Kidney tubule cell (primary cell): ENCODE data around the gene ZNF860.
"Not testable (repeated sequence)": the region's sequence is repeated elsewhere in the genome, so short reads cannot be mapped to it uniquely, and the experiment has no call there.

ENCODE experiments used
- DNase-seq: peaks from one replicate; pipeline ENCODE4 v3.0.0-alpha.2; 2018; ENCODE audit warnings: low spot score

Gene ZNF860

DNA sequence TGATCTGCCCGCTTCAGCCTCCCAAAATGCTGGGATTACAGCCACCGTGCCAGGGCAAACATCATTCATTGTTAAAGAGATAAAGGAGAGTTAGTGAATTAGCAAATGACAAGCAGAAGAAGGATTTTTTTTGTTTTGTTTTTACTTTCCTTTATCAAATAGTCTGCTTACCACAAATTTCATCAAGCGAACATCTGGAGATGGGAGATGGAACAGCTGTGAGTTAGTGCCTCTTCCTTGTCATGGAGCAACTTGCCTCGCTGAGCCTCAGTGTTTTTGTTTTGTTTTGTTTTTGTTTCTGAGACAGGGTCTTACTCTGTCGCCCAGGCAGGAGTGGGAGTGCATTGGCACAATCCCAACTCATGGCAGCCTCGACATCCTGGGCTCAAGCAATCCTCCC is 15.9 kb downstream of the ZNF860 start:
- no peak for DNase-seq

DNA sequence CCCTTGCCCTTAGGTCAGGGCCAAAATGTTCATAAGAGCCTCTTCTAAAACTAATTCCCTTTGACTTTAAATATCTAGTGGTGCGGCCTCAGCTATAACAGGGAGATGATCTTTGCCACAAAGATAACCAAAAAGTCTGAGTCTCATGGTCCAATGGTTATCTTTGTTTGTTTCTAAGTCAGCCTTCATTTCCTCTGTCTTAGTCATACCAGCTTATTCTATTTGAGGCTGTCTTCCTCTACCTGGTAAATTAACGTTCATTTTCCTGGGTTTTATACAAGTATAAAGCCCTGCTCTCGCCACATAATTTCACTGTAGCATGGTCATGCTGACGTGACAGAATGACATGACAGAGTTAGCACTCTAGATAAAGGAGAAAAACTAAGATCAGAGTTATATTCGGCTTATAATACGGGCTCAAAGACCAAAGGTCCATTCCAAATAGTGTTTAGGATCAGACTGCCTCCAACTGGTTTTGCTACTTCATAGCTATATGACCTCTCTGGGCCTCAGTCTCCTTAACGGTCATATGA is 18.4 kb downstream of the ZNF860 start:
- DNase-seq: peak; percentile 39

DNA sequence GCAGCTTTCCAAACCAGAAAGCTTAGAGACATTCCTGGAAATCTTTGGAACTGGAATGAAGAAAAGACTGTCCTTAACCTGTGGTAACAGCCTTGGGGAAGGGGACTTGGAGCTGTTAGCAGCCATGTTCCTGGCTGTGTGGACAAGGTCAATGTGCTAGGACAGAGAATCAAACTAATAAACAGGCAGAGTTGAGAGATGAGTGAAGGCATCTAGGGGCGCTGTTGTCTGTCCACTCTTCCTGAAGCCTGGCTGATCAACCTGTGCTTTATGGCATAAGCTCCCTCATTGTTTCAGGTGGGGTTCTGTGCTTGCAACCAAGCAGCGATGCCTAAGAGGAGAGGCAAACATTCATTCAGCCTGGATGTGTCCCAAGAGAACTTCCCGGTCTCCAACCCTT is 19.3 kb downstream of the ZNF860 start:
- no peak for DNase-seq

DNA sequence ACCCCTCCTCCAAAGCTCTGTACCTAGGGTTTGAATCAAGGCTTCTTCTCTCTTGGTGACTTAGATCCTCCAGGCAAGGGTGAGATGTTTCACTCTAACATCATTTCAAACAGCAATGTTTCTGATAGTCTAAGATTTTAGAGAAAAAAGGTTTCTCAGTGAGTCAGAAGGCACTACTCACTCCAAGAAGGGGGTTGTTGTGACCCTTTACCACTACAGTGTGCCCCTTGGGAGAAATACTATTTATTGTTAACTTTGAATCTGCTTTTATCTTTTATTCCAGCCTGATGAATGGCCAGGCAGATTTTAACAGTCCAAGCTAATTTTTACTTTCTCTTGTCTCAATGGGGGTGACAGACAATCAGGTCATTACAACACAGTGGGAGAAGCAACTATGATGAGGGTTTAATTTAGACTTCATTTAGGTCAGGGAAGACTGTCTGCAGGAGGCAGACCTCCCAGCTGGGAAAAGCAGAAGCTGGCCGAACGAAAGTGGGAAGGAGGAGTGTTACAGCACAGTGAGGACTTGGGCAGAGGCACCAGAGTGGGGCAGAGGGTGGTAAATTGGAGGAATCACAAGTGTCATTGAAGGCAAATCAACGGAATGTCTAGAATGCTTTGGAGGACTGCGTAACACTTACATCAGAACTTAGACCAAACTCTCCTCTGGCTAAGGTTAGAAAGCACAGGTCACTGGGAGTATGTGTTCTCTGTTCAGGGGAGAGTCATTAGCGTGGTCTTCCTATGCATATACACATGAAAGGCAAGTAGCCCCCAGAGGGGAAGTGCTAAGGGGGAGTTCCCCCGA is 21.2 kb downstream of the ZNF860 start:
- DNase-seq: peak; percentile 52

DNA sequence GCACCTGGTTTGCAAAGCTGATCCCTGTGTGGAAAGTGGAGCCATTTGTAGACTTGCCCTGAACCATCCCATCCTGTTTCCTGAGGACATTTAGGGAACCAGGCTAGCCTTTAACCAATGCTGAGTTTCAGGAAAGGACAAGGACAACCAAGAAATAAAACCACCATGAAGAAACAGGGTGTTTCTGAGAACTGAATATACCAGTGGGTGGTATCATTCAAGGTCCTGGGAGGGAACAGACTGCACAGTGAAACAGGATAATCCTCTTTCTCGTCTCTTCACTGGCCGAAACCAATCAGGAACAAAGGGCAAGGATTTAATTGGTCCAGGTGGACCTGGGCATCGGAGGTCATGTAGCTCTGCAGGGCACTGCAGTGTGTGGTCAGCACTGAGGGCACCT is 21.8 kb downstream of the ZNF860 start:
- DNase-seq: no peak

DNA sequence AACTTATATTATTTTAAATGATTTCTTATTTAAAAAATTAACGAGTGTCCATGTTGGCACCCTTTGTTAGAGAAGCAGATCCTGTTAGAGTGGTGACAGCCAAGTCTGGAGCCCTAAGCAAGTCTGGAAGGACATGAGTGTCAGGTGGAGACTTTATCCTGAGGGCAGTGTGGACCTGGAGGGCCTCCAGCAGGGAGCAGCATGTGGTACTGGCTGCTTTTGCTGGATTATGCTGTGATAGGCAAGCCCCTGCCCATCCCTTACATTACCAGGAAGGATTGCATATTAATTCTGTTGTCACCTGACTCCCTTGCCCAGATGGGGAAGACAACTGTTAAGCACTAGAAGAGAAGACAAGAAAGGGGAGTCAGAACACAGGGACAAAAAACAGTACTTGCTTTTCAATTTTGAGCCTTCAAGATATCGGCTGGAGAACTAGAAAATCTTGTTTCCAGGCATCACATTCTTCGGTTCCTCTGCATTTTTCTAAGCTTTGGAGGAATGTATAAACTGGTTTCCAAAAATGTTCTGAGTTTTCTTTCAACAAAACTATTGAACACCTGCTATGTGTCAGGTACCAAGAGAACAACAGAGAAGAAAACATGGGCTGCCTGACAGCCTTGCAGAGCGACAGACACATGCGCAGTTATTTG is 22.7 kb downstream of the ZNF860 start:
- no peak for DNase-seq

DNA sequence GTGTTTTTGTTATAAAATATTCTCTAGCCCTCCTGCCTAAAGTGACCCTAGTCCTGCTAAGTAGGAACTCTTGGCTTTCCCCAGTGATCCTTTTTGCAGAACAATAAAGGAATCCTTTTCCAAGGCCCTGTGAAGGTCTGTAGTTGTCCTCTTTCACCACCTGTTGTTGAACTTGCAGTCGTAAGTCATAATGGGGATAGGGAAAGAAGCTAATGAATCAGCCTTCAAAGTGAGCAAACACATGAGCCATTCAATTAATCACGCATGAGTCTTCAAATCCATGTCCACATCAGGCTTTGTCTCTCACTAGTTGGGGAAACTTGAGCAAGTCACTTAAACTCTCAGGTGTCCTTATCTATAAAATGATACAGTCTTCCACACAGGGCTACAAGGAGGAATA is 27.6 kb downstream of the ZNF860 start:
- DNase-seq: peak; percentile 73

DNA sequence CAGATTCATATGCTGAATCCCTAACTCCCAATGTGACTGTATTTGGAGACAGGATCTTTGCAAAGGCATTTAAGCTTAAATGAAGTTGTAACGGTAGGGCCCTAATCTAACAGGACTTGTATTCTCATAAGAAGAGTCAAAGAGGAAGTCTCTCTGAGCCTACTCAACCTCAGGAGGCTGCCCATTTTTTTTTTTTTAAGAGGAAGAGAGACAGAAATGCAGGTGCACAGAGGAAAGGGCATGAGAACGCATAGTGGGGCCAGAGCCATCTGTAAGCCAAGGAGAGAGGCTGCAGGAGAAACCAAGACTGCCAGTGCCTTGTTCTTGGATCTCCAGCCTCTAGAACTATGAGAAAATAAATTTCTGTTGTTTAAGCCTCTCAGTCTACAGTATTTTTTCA is 28.4 kb downstream of the ZNF860 start:
- no peak for DNase-seq

DNA sequence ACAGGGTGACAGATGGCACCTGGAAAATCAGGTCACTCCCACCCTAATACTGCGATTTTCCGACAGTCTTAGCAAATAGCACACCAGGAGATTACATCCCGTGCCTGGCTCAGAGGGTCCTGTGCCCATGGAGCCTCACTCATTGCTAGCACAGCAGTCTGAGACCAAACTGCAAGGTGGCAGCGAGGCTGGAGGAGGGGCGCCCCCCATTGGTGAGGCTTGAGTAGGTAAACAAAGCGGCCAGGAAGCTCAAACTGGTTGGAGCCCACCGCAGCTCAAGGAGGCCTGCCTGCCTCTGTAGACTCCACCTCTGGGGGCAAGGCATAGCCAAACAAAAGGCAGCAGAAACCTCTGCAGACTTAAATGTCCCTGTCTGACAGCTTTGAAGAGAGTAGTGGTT is 29.1 kb downstream of the ZNF860 start:
- DNase-seq: not testable (repeated sequence)

DNA sequence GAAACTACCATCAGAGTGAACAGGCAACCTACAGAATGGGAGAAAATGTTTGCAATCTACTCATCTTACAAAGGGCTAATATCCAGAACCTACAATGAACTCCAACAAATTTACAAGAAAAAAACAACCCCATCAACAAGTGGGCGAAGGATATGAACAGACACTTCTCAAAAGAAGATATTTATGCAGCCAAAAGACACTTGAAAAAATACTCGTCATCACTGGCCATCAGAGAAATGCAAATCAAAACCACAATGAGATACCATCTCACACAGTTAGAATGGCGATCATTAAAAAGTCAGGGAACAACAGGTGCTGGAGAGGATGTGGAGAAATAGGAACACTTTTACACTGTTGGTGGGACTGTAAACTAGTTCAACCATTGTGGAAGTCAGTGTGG is 34.1 kb downstream of the ZNF860 start:
- DNase-seq: not testable (repeated sequence)

DNA sequence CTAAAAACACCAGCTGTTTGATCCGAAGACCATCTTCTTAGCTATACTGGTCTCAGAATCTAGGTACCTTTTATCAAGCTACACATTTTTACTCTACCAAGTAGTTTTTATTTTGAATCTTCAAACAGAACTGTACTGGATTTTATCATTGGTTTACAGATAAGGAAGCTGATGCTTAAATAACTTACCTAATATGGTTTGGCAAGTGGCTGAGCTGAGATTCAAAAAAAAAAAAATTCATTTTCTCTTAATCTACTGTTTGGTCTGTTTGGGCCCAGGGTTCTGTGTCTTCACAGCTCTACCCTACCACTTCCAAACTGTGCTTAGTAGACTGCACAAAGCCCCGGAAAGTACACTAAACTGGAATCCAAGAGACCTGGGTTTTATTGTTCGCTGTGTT is 35.7 kb downstream of the ZNF860 start:
- DNase-seq: no peak

DNA sequence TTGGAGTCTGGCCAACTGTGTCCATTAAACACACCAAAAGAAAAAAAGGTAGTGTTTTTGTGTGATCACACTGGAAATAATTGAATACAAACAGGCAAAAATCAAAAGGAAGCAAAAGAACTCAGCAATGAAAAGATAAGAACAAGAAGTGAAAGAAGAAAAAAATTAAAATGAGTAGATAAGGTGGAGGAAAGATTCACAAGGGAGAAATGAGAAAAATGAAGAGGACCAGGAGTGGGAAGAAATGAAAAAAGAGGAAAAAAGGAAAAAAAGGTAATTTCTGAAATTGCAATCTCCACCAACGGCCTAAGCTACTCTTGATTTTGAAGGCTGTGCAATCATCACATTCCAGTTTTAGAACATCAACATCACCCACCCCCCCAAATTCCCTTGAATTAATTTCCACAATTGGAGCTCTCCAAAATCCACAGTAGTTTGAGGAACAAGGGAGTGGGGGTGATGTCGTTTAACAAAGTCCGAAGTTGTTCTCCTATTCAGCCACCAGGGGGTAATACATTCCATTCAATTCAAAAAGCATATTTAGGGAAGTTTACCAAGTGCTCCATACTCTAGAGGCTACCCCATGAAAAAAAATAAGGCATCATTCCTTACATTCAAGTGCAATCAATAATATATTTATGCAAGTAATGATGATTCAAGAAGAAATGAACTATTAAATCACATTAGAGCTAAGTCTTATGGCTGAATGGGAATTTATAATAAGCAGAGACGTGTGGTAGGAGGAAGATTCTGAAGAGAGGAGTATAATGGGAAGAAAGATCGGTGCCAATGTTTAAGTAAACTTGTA is 37.4 kb downstream of the ZNF860 start:
- DNase-seq: peak; percentile 45

DNA sequence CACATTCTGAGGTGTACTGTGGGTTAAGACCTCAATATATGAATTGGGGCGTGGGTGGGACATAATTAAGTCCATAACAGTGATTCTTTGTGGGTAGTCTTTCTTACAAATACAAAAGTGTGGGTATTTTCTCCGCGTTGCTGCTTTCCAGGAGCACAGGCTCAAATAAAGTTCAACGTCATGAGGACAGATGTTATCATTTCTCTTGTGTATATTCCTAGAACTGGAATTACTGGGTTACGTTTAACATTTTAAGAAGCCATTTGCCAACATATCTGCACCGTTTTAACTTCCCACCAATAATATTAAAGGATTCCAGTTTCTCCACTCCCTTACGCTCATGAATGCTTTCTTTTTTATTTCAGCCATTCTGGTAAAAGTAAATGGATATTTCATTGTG is 39.6 kb downstream of the ZNF860 start:
- no peak for DNase-seq

DNA sequence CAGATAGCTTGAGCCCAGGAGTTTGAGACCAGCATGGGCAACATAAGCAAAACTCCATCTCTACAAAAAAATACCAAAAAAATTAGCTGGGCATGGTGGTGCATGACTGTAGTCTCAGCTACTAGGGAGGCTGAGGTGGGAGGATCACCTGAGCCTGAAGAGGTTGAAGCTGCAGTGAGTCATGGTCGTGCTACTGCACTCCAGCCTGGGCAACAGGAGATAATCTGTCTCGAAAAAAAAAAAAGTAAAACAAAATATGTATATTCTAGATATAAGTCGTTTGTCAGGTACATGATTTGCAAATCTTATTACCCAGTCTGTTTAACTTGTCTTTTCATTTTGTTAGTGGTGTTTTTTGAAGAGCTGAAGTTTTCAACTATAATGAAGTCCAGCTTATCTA is 40.2 kb downstream of the ZNF860 start:
- no peak for DNase-seq

DNA sequence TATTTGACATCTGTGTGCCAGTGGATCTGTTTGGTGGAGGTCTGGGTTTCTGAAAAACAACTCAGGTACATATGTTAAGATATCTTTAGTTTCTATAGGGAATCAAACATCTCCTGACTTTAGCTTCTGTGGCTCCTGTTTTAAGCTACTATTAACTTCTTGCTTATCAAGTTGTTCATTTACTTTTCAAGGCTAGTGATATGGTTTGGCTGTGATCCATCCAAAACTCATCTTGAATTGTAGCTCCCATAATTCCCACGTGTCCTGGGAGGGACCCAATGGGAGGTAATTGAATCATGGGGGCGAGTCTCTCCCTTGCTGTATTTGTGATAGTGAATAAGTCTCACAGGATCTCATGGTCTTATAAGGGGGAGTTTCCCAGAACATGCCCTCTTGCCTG is 41.4 kb downstream of the ZNF860 start:
- DNase-seq: peak; percentile 20

DNA sequence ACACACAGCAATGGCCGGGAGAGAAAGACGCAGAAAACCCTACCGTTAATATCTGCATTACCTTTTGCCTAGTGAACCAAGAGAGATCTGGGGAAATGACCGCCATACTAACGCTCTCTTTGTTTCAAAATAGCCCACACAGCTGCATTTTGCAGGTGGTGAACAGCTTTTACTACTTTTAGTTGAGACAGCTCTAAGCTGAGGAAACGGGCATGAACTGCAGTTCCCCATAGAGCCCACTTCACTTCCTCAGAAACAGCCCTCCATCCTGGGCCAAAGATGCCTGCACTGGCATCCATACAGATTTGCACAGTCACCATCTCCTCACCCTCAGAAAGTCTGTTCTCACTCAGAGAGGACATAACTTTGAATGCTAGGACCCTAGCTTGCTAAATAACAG is 45.0 kb downstream of the ZNF860 start:
- DNase-seq: no peak

DNA sequence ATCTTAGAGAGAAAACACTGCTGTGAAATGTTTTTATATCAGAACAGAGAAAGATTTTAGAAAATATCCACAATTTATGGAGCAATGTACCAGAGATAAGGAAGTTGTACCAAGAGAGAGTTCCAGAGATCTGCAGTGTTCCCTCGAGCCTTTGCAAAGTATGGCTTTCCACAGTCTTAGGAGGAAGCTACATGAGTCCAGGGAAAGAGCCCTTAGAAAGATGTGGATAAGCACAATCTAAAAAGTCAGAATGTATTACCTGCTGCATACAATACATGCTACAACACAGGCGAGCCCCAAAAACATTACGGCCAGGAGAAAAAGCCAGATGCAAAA is 56.4 kb downstream of the ZNF860 start:
- DNase-seq: no peak

DNA sequence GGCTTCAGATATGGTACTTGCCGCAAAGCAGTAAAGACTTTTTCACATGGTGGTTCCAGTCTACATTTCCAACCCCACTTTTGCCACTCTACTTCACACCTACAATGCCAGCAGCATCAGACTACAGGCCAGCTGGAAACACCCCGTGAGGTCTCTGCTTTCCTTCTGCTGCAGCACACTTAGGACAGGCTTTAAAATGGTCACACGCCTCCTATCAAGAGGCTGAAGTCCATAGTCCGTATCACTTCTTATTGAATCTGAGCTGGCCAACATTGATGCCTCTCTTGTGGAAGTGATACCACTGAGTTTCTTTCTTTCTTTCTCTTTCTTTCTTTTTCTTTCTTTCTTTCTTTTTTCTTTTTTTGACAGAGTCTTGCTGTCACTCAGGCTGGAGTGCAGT is 59.8 kb downstream of the ZNF860 start:
- no peak for DNase-seq
